H1 (cell line): ENCODE results near the gene PMP22. TPM values are rescaled to one million over a fixed set of nuclear protein-coding genes. Genes with fewer than 3 reads are reported as not detected.

Experiments
- CTBP2 ChIP-seq: IDR thresholded peaks from 2 replicates; pipeline ENCODE4 v1.7.0; 2011; ENCODE audit warnings: borderline replicate concordance, mild to moderate bottlenecking, moderate library complexity, mixed read lengths, low read length; ENCODE audit not compliant: insufficient read depth, insufficient read length
- FOSL1 ChIP-seq: IDR thresholded peaks from 2 replicates; pipeline ENCODE4 v1.6.1; 2011; ENCODE audit warnings: mild to moderate bottlenecking, low read depth, low read length, moderate library complexity; ENCODE audit not compliant: insufficient read depth
- HDAC2 ChIP-seq, 2 experiments: fragments of 300-600 bp in 1 of 2; sonication (generic) in 1 of 2; IDR thresholded peaks; 2 replicates each; pipeline ENCODE4 v1.6.1; 2011 to 2012; ENCODE audit warnings: low read depth in 2 of 2, low read length in 2 of 2, mild to moderate bottlenecking in 2 of 2, moderate library complexity in 2 of 2, borderline replicate concordance in 1 of 2, inconsistent platforms in 1 of 2
- MAFK ChIP-seq: IDR thresholded peaks from 2 replicates; pipeline ENCODE4 v1.6.1; 2012; ENCODE audit warnings: low read depth, mild to moderate bottlenecking, improper control_type of control experiment, low read length
- POLR2AphosphoS5 ChIP-seq: IDR thresholded peaks from 2 replicates; pipeline ENCODE4 v1.6.1; 2011; ENCODE audit warnings: low read depth, low read length
- RBBP5 ChIP-seq: IDR thresholded peaks from 2 replicates; pipeline ENCODE4 v1.7.1; 2012; ENCODE audit warnings: low read depth, mild to moderate bottlenecking, inconsistent platforms, low read length, moderate library complexity, borderline replicate concordance
- SUZ12 ChIP-seq: fragments of 200-600 bp; sonication (generic); IDR thresholded peaks from 2 replicates; pipeline ENCODE4 v1.6.1; 2012; ENCODE audit warnings: mild to moderate bottlenecking, inconsistent platforms, low read length, moderate library complexity, mixed read lengths
- TCF12 ChIP-seq: IDR thresholded peaks from 2 replicates; pipeline ENCODE4 v1.6.1; 2011; ENCODE audit warnings: low read depth, mild to moderate bottlenecking, low read length
- polyA plus RNA-seq, 7 experiments: library from polyadenylated mRNA; depleted of rRNA in 3 of 7; stranded (reverse) in 5 of 7; unstranded in 2 of 7; fragments of >200 nt in 5 of 7; fragments of 200-250 nt in 2 of 7; gene quantifications; 1 replicate in 5 of 7; 2 replicates in 1 of 7; 4 replicates in 1 of 7; pipeline versions ENCODE4 v1.2.1 to v1.2.3, GENCODE V29; 2011 to 2013; ENCODE audit warnings: missing spikeins in 2 of 7, mixed read lengths in 2 of 7
- total RNA-seq: library from RNA; stranded (reverse); fragmentation: NEBNext Ultra II Directional; extraction: Animal tissue kit (Norgen Biotek cat#: 25700); gene quantifications from 2 replicates; pipeline ENCODE4 v1.2.1, GENCODE V29; 2021
- TF ChIP-seq, protein P1 (sequence below): IDR thresholded peaks from 2 replicates; pipeline ENCODE4 v1.6.1; 2012; ENCODE audit warnings: low read length, inconsistent platforms
- TF ChIP-seq, protein P2 (sequence below): IDR thresholded peaks from 2 replicates; pipeline ENCODE4 v1.6.1; 2012; ENCODE audit warnings: inconsistent platforms
- TF ChIP-seq, protein P3 (sequence below): IDR thresholded peaks from 2 replicates; pipeline ENCODE4 v1.6.1; 2011; ENCODE audit warnings: low read depth, mild to moderate bottlenecking, low read length; ENCODE audit not compliant: insufficient read depth
- TF ChIP-seq, protein P4 (sequence below), 3 experiments: IDR thresholded peaks; 1 replicate in 2 of 3; 2 replicates in 1 of 3; pipeline versions ENCODE4 v1.5.1 to v1.6.1; 2011; ENCODE audit warnings: low read length in 3 of 3, mild to moderate bottlenecking in 3 of 3, inconsistent platforms in 2 of 3, low read depth in 1 of 3, moderate library complexity in 1 of 3; ENCODE audit not compliant: insufficient read depth in 1 of 3; ENCODE audit errors: control extremely low read depth in 1 of 3

Gene PMP22
- total and polyA plus RNA-seq, 2 of the 8 experiments (the other 6 are each of a cell fraction or from before 2014, with no cell fraction given) = 0.84 to 4.9 TPM

DNA sequence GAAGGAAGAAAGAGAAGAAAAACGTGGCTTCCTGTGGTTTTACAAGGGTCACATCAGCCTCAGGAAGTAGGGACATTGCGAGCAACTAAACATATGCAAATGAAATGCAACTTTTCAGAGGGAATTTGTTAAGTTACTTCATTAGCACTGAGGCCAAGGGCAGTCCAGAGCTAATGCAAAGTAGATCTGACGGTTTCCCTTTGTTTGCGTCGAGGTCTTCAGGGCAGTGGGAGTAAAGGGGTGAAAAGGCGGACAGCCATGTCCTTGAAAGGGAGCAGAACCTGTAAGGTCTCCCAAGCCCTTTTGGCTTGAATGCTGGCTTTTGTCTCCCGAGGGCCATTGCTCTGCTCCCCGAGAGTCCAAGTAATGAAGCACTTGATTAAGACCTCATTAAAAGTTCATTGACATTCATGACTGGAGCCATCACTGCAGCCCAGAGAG lies 85.0 kb downstream of the PMP22 start (continued):
- TF ChIP-seq, protein P1, sequence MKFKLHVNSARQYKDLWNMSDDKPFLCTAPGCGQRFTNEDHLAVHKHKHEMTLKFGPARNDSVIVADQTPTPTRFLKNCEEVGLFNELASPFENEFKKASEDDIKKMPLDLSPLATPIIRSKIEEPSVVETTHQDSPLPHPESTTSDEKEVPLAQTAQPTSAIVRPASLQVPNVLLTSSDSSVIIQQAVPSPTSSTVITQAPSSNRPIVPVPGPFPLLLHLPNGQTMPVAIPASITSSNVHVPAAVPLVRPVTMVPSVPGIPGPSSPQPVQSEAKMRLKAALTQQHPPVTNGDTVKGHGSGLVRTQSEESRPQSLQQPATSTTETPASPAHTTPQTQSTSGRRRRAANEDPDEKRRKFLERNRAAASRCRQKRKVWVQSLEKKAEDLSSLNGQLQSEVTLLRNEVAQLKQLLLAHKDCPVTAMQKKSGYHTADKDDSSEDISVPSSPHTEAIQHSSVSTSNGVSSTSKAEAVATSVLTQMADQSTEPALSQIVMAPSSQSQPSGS = no peak
- TF ChIP-seq TCF12 (no peak), SUZ12 (no peak), CTBP2 (no peak), RBBP5 (no peak), POLR2AphosphoS5 (0 out of 2 replicates have a peak, but pooled peaks have one; percentile 56), HDAC2 (IDR thresholded peaks at IDR 0.05; ENCODE audit: borderline replicate concordance in 1 of 2, low read depth in 2 of 2, low read length in 2 of 2) (no peak; a peak in 1 of 4 replicates), MAFK (no peak), FOSL1 (no peak)
- TF ChIP-seq, protein P2, sequence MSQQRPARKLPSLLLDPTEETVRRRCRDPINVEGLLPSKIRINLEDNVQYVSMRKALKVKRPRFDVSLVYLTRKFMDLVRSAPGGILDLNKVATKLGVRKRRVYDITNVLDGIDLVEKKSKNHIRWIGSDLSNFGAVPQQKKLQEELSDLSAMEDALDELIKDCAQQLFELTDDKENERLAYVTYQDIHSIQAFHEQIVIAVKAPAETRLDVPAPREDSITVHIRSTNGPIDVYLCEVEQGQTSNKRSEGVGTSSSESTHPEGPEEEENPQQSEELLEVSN = peak; percentile 59; the same call in 1 of the 2 replicates
- TF ChIP-seq, protein P3, sequence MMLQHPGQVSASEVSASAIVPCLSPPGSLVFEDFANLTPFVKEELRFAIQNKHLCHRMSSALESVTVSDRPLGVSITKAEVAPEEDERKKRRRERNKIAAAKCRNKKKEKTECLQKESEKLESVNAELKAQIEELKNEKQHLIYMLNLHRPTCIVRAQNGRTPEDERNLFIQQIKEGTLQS = no peak
- TF ChIP-seq, protein P4, sequence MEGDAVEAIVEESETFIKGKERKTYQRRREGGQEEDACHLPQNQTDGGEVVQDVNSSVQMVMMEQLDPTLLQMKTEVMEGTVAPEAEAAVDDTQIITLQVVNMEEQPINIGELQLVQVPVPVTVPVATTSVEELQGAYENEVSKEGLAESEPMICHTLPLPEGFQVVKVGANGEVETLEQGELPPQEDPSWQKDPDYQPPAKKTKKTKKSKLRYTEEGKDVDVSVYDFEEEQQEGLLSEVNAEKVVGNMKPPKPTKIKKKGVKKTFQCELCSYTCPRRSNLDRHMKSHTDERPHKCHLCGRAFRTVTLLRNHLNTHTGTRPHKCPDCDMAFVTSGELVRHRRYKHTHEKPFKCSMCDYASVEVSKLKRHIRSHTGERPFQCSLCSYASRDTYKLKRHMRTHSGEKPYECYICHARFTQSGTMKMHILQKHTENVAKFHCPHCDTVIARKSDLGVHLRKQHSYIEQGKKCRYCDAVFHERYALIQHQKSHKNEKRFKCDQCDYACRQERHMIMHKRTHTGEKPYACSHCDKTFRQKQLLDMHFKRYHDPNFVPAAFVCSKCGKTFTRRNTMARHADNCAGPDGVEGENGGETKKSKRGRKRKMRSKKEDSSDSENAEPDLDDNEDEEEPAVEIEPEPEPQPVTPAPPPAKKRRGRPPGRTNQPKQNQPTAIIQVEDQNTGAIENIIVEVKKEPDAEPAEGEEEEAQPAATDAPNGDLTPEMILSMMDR (IDR thresholded peaks at IDR 0.05; ENCODE audit: control extremely low read depth in 1 of 3, insufficient read depth in 1 of 3, low read depth in 1 of 3, low read length in 3 of 3) = no peak
